Activated T-helper 17 cell treated with anti-CD3 and anti-CD28 coated beads, Interleukin-2, amount 50 U/mL, for 72 hours (primary cell): Measurements from ENCODE around the gene SPECC1L. TPM values are rescaled to one million over a fixed set of nuclear protein-coding genes. Genes with fewer than 3 reads are reported as not detected.

ENCODE experiments used
- ATAC-seq: fragments of 150-1000 bp; cut with Tn5 transposase; replicated peaks from 2 replicates; pipeline ENCODE4 v1.10.0; 2021; ENCODE audit warnings: mild to moderate bottlenecking, moderate library complexity
- H3K27ac Mint-ChIP-seq: one replicate; pipeline ENCODE4 v1.8.0; 2022; ENCODE audit warnings: mixed read lengths
- H3K27me3 Mint-ChIP-seq: one replicate; pipeline ENCODE4 v1.8.0; 2022; ENCODE audit warnings: mixed read lengths
- H3K36me3 Mint-ChIP-seq: one replicate; pipeline ENCODE4 v1.8.0; 2022; ENCODE audit warnings: low read depth, mild to moderate bottlenecking, mixed read lengths
- H3K4me1 Mint-ChIP-seq: one replicate; pipeline ENCODE4 v1.8.0; 2022; ENCODE audit warnings: mixed read lengths
- H3K4me3 Mint-ChIP-seq: one replicate; pipeline ENCODE4 v1.8.0; 2022; ENCODE audit warnings: mild to moderate bottlenecking, mixed read lengths
- H3K9me3 Mint-ChIP-seq: one replicate; pipeline ENCODE4 v1.8.0; 2022; ENCODE audit warnings: mixed read lengths
- total RNA-seq, 2 donors: library from RNA; stranded (reverse); gene quantifications; one replicate each; pipeline ENCODE4 v1.2.3, GENCODE V29; 2022

SPECC1L gene
- total RNA-seq, 2 donors from 2014 or later: 25.7 to 42.2 TPM

DNA sequence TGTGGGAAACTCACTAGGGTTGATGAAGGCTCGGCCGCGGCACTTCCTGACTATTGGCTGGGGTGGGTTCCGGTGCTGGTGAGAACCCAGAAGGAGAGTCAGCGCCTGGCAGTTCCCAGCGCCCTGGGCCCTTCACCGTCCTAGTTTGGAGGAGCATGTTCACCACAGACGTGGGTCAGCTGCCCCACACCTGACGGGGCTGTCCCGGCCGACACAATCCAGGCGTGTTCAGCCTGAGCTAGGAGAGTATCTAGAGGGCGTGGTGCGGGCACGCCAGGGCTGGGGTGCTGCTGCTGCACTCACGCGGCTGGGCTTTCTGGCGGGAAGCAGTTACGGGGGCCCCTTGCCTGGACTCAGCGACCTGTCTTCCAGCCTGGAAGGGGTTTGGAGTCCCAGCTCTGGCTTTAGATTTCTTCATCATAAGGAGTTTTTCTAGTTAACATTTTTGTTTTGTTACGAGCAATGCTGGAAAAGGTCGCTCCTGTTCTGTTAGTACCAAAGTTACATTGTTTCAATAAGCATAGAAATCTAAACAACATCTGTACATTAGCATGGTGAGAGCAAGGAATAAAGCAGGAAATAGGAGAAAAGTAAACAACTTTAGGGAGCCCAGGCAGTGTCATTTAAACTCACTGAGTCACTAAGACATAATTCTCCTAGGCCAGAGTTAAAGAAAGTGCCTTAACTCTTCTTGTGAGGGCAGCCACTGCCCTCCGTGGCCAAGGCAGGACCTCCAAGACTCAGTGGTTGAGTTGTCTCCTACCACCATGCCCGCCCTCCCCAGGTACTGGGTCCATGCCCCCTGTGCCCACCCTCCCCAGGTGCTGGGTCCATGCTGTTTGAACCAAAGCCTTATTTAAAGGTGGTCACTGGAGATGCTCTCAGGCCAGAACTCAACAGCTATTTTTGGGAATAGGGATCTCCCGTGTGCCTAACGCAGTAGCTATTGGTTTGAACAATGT lies 144.6 kb downstream of the SPECC1L start:
- Mint-ChIP-seq H3K4me1 (peaks cover 3% of the 10 kb centered on the region), H3K27me3 (no peaks in the 10 kb centered on the region), H3K9me3 (no peaks in the 10 kb centered on the region), H3K27ac (peak overlapping the region; percentile 38), H3K36me3 (peaks cover 35% of the 10 kb centered on the region), H3K4me3 (no peak overlapping the region)
- ATAC-seq: no peak

DNA sequence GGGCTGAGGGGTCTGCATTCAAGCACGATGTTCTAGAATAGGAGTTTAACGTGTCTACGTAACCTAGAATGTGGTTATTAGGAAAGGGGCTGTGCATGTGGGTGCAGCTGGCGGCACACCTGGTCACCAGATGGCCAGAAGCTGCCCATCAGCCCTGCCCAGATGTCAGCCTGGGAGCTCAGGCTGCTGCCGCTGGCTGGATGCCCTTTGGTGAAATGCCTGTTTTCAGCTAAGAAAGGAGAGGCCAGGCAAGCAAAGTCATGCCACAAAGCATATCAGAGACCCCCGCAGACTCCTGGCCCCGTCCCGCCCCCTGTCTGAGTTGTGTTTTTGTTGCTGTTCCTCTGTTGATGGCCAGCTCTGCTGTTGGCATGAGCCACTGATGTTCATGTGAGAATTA lies 145.5 kb downstream of the SPECC1L start:
- ATAC-seq: no peak
- Mint-ChIP-seq H3K9me3 (no peaks in the 10 kb centered on the region), H3K27ac (no peak overlapping the region), H3K4me1 (no peaks in the 10 kb centered on the region), H3K36me3 (peaks cover 31% of the 10 kb centered on the region), H3K4me3 (no peak overlapping the region), H3K27me3 (no peaks in the 10 kb centered on the region)

DNA sequence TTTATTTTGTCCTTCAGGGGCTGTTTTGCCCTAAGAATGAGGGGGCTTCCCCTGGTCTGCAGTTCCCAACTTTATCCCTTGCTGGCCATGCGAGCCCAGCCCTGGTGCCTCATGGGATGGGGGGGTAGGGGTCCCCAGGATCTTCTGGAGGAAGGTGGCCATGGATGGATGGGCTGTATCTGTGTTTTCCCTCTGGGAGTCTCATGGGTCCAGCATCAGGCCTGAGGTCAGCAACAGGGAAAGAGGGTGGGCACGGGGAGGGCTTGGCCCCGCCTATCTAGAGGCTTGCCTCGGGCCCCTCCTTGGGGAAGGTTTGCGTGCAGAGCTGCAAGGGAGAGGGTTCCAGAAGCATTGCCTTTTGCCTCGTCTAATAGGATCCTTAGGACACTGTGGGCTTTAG lies 146.0 kb downstream of the SPECC1L start:
- Mint-ChIP-seq H3K27me3 (no peaks in the 10 kb centered on the region), H3K27ac (no peak overlapping the region), H3K4me3 (no peak overlapping the region), H3K36me3 (peaks cover 31% of the 10 kb centered on the region), H3K9me3 (no peaks in the 10 kb centered on the region), H3K4me1 (no peaks in the 10 kb centered on the region)
- no peak for ATAC-seq

DNA sequence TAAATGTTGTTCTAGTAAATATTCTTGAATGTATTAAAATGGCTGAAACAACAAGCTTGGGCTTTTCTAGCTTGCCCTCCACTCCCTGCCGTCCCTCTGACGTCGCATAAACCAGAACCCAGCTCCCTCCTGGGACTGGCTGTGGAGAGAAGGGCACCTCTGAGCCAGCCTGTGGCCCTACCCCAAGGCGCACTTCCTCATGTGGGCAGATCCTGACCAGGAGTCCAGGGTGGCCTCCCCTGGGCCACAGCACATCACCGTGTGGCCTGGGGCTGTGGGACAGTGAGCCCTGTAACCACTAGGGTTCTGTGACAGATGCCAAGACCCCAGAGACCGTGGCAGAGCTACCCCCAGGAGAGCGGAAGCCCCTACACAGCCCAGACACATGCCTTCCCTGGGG lies 146.6 kb downstream of the SPECC1L start:
- Mint-ChIP-seq H3K4me3 (no peak overlapping the region), H3K4me1 (no peaks in the 10 kb centered on the region), H3K27me3 (no peaks in the 10 kb centered on the region), H3K27ac (no peak overlapping the region), H3K9me3 (no peaks in the 10 kb centered on the region), H3K36me3 (peaks cover 31% of the 10 kb centered on the region)
- no peak for ATAC-seq

DNA sequence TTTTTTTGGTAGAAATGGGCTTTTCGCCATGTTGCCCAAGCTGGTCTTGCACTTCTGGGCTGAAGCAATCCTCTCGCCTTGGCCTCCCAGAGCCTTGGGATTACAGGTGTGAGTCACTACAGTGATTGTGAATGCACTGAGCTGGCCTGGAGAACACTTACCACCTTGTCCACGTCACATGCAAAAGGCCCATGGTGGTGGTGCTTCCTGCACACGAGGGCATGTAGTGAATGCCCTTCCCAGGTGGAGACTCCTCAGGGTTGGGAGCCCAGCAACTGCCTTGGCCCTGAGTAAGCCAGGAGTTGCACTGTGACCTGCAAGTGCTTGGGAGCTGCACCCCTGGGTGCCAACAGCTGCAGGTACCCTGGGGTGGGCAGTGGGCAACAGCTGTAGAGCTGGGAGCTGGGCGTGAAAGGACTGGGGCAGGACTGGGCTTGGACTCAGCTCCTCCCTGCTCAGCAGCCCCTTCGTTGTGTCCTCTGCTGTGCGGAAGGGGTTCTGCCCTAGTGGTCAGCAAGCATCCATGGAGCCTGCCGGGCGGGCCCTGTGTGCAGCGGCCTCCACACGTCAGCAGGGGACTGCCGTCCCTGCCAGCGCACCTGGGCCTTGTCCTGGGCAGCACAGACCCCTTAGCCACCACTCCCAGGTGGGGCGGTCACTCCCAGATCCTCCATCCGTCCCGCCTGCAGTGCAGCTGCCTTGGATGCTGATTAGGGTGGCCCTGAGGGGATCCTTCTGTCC lies 147.4 kb downstream of the SPECC1L start:
- H3K36me3 Mint-ChIP-seq: peaks cover 24% of the 10 kb centered on the region
- H3K9me3 Mint-ChIP-seq: no peaks in the 10 kb centered on the region
- H3K4me3 Mint-ChIP-seq: no peak overlapping the region
- no peaks in the 10 kb centered on the region for H3K27me3 Mint-ChIP-seq
- H3K27ac Mint-ChIP-seq: no peak overlapping the region
- ATAC-seq: no peak
- no peaks in the 10 kb centered on the region for H3K4me1 Mint-ChIP-seq

DNA sequence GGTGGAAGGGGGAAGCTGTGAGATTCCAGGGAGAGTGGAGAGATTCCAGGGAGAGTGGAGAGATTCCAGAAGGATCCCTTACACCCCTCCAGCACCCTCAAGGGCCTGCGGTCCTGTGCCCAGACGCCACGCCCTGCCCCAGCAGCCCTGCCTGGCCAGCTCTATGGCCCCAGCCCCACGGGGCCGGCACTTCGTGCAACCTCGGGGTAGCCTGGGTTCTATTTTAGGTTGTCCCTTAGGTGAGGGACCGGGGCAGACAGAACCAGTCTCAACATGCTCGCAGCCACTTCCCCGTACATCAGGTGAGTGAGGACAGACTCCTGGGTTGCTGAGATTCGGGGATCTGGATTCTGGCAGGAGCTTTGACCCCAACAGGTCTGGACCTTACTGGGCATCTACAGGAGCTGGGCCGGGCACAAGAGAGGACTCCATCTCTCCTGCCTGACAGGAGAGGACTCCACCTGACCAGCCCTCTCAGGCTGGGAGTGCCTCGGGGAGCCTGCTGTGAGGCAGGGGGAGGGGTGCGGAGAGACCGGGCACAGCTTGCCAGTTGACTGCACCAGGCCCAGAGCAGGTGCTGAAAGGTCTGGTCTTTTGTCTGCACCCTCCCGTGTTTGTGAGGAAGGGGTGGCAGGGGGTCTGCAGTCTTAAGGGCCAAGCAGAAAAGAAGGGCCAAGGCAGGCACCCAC lies 148.3 kb downstream of the SPECC1L start:
- H3K27ac Mint-ChIP-seq: no peak overlapping the region
- H3K4me1 Mint-ChIP-seq: no peaks in the 10 kb centered on the region
- peaks cover 15% of the 10 kb centered on the region for H3K36me3 Mint-ChIP-seq
- no peak for ATAC-seq
- no peak overlapping the region for H3K4me3 Mint-ChIP-seq
- H3K9me3 Mint-ChIP-seq: no peaks in the 10 kb centered on the region
- H3K27me3 Mint-ChIP-seq: no peaks in the 10 kb centered on the region

DNA sequence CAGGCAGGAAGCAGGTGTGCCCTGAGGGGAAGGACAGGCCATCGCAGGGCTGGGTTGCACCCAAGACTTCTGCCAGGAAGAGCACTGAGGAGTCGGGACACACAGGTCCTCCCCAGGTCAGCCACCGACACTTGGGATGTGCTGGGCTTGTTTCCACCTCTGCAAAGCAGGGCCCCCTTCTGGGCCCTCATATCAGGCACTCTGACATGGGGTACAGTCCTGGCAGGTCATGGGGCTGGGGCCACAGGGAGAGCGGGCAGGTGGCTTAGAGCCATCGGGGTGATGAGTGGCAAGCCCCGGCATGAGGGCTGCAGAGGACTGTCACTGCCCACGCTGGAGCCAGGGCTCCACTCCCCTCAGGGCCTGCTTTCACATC lies 148.8 kb downstream of the SPECC1L start:
- no peak for ATAC-seq
- no peaks in the 10 kb centered on the region for H3K9me3 Mint-ChIP-seq
- peaks cover 10% of the 10 kb centered on the region for H3K36me3 Mint-ChIP-seq
- no peak overlapping the region for H3K4me3 Mint-ChIP-seq
- no peak overlapping the region for H3K27ac Mint-ChIP-seq
- H3K27me3 Mint-ChIP-seq: no peaks in the 10 kb centered on the region
- H3K4me1 Mint-ChIP-seq: no peaks in the 10 kb centered on the region

DNA sequence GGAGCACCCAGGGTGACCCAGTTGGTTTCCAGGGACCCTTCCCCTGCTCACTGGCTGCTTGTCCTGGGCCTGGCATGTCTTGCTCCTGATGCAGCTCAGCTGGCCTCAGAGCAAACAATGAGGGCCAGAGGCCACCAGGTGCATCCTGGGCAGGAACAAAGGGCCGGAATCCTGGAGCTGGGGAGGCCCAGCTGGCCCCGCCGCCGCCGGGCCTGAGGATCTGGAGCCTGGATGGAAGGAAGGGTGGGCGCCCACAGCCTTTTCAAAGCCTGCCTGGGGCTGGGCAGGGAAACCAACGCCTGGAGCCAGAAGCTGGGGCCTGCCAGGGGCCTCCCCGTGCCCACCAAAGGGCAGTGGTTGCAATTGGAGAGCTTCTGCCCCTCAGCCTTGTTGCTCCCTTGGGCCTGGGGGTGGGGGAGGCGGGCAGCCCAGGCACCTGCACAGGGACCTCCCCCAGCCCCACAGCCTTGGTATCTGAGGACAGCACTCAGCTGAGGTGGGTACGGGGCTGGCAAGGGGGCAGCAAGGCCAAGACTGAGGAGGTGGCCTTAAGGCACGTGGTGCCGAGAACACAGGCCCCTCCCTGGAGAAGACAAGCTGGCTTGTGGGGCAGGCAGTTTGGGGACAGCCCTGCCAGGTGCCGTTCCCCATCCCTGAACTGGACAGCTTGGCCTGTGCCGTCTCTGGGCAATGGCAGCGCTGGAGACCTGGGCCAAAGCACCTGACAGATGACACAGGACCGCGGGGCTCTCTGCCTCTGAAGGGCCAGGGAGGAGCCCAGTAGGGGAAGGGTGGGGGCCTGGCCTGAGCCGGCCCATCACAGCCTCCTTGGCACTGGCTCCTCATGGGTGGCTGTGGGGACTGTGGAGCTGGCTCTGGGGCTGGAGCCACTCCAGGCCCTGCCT lies 149.7 kb downstream of the SPECC1L start:
- Mint-ChIP-seq H3K4me1 (peaks cover 1% of the 10 kb centered on the region), H3K27ac (no peak overlapping the region), H3K4me3 (no peak overlapping the region), H3K27me3 (no peaks in the 10 kb centered on the region), H3K9me3 (no peaks in the 10 kb centered on the region), H3K36me3 (peaks cover 2% of the 10 kb centered on the region)
- no peak for ATAC-seq

DNA sequence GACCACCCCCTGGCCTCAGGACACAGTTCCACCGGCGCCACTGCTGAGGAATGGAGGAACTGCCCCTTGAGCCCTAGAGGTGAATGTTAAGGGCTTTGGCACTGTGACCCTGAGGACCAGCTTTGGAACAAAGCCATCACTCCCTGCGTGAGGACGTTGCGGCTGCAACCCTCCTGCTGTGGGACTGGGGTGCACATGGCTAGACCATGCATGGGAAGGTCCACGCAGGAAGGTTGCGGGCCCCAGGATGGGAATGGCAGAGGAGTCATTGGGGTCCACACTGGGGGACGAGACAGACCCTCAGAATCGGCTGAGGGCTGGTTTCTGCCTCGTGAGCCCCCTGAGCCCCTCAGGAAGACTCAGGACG lies 150.3 kb downstream of the SPECC1L start:
- no peaks in the 10 kb centered on the region for H3K9me3 Mint-ChIP-seq
- peaks cover 6% of the 10 kb centered on the region for H3K4me1 Mint-ChIP-seq
- H3K27me3 Mint-ChIP-seq: no peaks in the 10 kb centered on the region

DNA sequence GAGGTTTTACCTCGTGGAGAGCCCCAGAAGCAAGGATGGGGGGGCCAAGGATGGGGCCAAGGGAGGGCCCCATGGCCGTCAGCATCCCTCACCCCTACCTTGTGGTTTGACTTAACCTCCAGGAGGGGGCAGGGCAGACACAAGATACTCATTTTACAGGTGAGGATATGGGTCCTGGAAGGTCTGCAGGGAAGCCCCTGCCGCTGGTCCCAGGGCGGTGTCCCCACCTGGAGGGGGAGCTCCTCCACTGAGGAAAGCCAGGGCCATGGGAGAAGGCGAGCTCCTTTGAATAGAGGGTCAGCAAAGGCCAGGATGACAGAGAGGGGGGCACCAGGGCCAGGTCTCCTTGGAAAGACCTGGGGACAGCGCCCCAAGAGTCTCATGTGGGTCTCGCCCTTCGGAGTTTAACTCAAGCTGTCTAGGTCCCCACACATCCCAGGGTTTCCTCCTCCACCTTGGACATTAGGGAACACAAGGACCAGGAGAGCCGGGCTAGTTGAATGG lies 150.8 kb downstream of the SPECC1L start:
- peak overlapping the region; percentile 21 for H3K4me3 Mint-ChIP-seq
- no peaks in the 10 kb centered on the region for H3K9me3 Mint-ChIP-seq
- peaks cover 11% of the 10 kb centered on the region for H3K4me1 Mint-ChIP-seq
- peak overlapping the region; percentile 28 for H3K27ac Mint-ChIP-seq
- H3K27me3 Mint-ChIP-seq: no peaks in the 10 kb centered on the region
- peaks cover 6% of the 10 kb centered on the region for H3K36me3 Mint-ChIP-seq
- ATAC-seq: no peak

More for the DNA sequence above, 150.3 kb downstream of the SPECC1L start:
- Mint-ChIP-seq H3K27ac (peak overlapping the region; percentile 28), H3K4me3 (no peak overlapping the region), H3K36me3 (peaks cover 1% of the 10 kb centered on the region)
- ATAC-seq: no peak

DNA sequence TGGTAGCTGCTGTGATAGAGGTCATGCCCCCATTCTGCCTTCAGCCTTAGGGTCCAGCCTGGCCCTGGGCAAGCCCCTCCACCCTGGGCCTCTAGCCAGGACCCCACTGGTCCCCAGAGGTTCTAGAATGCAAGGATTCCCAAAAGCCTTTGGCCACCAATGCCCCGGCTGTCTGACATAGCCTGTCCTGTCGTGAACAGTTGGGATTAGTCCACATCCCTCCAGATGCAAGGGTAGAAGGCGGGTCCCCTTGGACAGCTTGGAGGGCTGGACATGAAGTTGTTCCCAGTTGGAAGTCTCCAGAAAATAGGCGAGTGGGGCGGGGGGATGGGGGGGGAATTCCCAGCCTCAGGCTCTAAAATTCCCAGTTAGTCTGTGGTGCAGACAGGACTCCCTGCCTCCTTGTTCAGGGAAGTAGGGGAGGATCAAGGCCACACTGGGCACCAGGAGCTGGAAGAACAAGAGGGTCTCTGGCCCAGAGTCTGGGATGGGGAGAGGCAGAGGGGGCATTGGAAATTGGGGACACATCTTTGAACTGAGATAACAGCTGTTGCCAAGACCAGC lies 151.6 kb downstream of the SPECC1L start:
- ATAC-seq: no peak
- H3K27ac Mint-ChIP-seq: no peak overlapping the region
- peaks cover 6% of the 10 kb centered on the region for H3K36me3 Mint-ChIP-seq
- H3K9me3 Mint-ChIP-seq: no peaks in the 10 kb centered on the region
- no peaks in the 10 kb centered on the region for H3K27me3 Mint-ChIP-seq
- peak overlapping the region; percentile 51 for H3K4me3 Mint-ChIP-seq
- H3K4me1 Mint-ChIP-seq: peaks cover 12% of the 10 kb centered on the region

DNA sequence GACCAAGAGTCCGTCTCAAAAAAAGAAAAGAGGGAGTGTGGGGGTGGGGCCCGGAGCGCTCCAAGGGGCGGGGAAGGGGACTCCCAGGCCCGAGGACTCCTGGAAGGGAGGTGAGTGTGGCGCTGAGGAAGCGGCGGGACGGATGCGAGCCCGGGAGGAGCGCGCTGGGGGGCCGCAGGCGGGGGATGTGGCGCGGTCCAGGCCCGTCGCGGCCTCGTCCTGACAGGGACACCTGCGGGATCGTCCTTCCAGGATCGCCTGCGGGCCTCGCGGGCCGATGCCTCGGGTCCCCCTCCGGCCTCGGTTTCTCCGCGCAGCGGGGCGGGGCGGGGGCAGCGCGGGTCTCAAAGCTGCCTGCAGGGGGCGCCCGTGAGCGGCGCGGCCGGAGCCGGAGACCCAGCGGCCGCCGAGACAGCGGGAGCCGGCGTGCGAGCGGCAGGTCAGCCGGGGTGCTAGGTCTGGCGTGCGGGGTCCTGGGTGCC lies 152.9 kb downstream of the SPECC1L start:
- Mint-ChIP-seq H3K27me3 (no peaks in the 10 kb centered on the region), H3K4me3 (peak overlapping the region; percentile 51)
- peak; percentile 63 for ATAC-seq

More for the DNA sequence above, 152.9 kb downstream of the SPECC1L start:
- H3K36me3 Mint-ChIP-seq: peaks cover 20% of the 10 kb centered on the region
- H3K27ac Mint-ChIP-seq: no peak overlapping the region
- H3K4me1 Mint-ChIP-seq: peaks cover 12% of the 10 kb centered on the region
- H3K9me3 Mint-ChIP-seq: no peaks in the 10 kb centered on the region
